GM12878 (cell line): Measurements from ENCODE around the gene IFNAR1.

Source experiments
- BACH1 ChIP-seq: fragments of 450-650 bp; IDR thresholded peaks from 2 replicates; pipeline ENCODE4 v1.6.1; 2017; ENCODE audit warnings: mild to moderate bottlenecking, borderline replicate concordance
- GATAD2B ChIP-seq: fragments of 450-650 bp; conservative IDR thresholded peaks from 2 replicates; pipeline ENCODE4 v1.6.1; 2017; ENCODE audit warnings: low read depth, mild to moderate bottlenecking, moderate library complexity
- JUND ChIP-seq: IDR thresholded peaks from 2 replicates; pipeline ENCODE4 v1.6.1; 2012; ENCODE audit warnings: low read depth, mild to moderate bottlenecking, low read length, improper control_type of control experiment, moderate library complexity
- MEF2B ChIP-seq: fragments of 450-650 bp; IDR thresholded peaks from 2 replicates; pipeline ENCODE4 v1.6.1; 2018; ENCODE audit warnings: mild to moderate bottlenecking, moderate library complexity; ENCODE audit not compliant: partially characterized antibody, poor library complexity, severe bottlenecking
- NFYB ChIP-seq: IDR thresholded peaks from 2 replicates; pipeline ENCODE4 v1.6.1; 2011; ENCODE audit warnings: low read depth, mild to moderate bottlenecking, low read length, improper control_type of control experiment, moderate library complexity; ENCODE audit not compliant: insufficient read depth
- POLR2AphosphoS2 ChIP-seq: IDR thresholded peaks from 2 replicates; pipeline ENCODE4 v1.6.1; 2011; ENCODE audit warnings: low read depth, mild to moderate bottlenecking, low read length, improper control_type of control experiment, moderate library complexity
- SREBF2 ChIP-seq: IDR thresholded peaks from 2 replicates; pipeline ENCODE4 v1.6.1; 2012; ENCODE audit warnings: mild to moderate bottlenecking, low read length
- YY1 ChIP-seq: IDR thresholded peaks from 2 replicates; pipeline ENCODE4 v1.6.1; 2011; ENCODE audit warnings: low read depth, mild to moderate bottlenecking, low read length
- ZSCAN29 ChIP-seq: fragments of 450-650 bp; IDR thresholded peaks from 2 replicates; pipeline ENCODE4 v1.6.1; 2017; ENCODE audit warnings: mild to moderate bottlenecking, moderate library complexity
- TF ChIP-seq, protein P1 (sequence below): fragments of 450-650 bp; IDR thresholded peaks from 2 replicates; pipeline ENCODE4 v1.6.1; 2017; ENCODE audit warnings: mild to moderate bottlenecking

GRCh38 chr21:33350676-33351075 is 25.9 kb downstream of the IFNAR1 start:
- TF ChIP-seq GATAD2B (no peak), YY1 (no peak), SREBF2 (no peak), JUND (no peak), NFYB (no peak), BACH1 (no peak), POLR2AphosphoS2 (no peak), MEF2B (no peak), ZSCAN29 (no peak)
- TF ChIP-seq, protein P1, sequence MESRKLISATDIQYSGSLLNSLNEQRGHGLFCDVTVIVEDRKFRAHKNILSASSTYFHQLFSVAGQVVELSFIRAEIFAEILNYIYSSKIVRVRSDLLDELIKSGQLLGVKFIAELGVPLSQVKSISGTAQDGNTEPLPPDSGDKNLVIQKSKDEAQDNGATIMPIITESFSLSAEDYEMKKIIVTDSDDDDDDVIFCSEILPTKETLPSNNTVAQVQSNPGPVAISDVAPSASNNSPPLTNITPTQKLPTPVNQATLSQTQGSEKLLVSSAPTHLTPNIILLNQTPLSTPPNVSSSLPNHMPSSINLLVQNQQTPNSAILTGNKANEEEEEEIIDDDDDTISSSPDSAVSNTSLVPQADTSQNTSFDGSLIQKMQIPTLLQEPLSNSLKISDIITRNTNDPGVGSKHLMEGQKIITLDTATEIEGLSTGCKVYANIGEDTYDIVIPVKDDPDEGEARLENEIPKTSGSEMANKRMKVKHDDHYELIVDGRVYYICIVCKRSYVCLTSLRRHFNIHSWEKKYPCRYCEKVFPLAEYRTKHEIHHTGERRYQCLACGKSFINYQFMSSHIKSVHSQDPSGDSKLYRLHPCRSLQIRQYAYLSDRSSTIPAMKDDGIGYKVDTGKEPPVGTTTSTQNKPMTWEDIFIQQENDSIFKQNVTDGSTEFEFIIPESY = no peak
